Activated T-cell treated with anti-CD3 and anti-CD28 coated beads, Interleukin-2, amount 50 U/mL, for 24 hours (primary cell): ENCODE measurements around the gene MOK.

Source experiments
- DNase-seq: peaks from one replicate; pipeline ENCODE4 v3.0.0-alpha.2; 2020
- H3K27ac Mint-ChIP-seq: 2 replicates; pipeline ENCODE4 v1.8.0; 2020; ENCODE audit warnings: mild to moderate bottlenecking, mixed read lengths
- H3K27me3 Mint-ChIP-seq: 2 replicates; pipeline ENCODE4 v1.8.0; 2020; ENCODE audit warnings: mixed read lengths
- H3K36me3 Mint-ChIP-seq: 2 replicates; pipeline ENCODE4 v1.8.0; 2020; ENCODE audit warnings: low read depth, mixed read lengths
- H3K4me1 Mint-ChIP-seq: 2 replicates; pipeline ENCODE4 v1.8.0; 2020; ENCODE audit warnings: low read depth, mixed read lengths
- H3K4me3 Mint-ChIP-seq: 2 replicates; pipeline ENCODE4 v1.8.0; 2020; ENCODE audit warnings: mild to moderate bottlenecking, moderate library complexity, mixed read lengths
- H3K9me3 Mint-ChIP-seq: 2 replicates; pipeline ENCODE4 v1.8.0; 2020; ENCODE audit warnings: mixed read lengths

Gene MOK

GRCh38 chr14:102282751-102283465 is 22.1 kb downstream of the MOK start:
- H3K36me3 Mint-ChIP-seq, result no peaks in the 10 kb centered on the region
- H3K27me3 Mint-ChIP-seq, result no peaks in the 10 kb centered on the region
- H3K4me1 Mint-ChIP-seq, result peaks cover 10% of the 10 kb centered on the region
- H3K4me3 Mint-ChIP-seq, result no peak overlapping the region
- no peaks in the 10 kb centered on the region for H3K9me3 Mint-ChIP-seq
- DNase-seq, result no peak
- no peak overlapping the region for H3K27ac Mint-ChIP-seq

DNA sequence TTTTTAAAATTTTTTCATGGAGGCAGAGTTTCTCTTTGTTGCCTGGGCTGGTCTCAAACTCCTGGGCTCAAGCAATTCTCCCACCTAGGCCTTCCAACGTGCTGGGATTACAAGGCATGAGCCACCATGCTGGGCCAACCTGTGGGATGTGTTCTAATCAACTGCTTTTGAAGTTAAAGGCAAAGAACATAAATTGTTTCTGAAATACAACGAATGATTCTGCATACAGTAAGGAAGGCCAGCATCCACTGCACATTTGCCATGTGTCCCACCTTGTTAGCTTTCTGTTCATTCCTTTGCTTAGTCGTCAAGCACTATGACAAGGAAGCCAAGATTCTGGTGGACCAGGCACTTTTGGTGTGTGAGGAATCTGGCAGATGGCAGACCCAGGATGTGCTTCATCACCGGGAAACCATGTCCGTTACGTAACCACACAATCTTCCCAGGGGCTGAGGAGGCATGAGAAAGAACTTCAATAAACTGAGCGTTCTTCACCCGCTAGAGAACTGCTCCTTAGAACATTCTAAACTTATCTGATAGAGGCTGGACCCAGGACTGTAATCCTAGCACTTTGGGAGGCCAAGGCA is 24.5 kb downstream of the MOK start:
- Mint-ChIP-seq H3K36me3 (no peaks in the 10 kb centered on the region), H3K4me3 (no peak overlapping the region), H3K9me3 (no peaks in the 10 kb centered on the region), H3K4me1 (peaks cover 10% of the 10 kb centered on the region), H3K27me3 (no peaks in the 10 kb centered on the region), H3K27ac (no peak overlapping the region)
- DNase-seq, result no peak

DNA sequence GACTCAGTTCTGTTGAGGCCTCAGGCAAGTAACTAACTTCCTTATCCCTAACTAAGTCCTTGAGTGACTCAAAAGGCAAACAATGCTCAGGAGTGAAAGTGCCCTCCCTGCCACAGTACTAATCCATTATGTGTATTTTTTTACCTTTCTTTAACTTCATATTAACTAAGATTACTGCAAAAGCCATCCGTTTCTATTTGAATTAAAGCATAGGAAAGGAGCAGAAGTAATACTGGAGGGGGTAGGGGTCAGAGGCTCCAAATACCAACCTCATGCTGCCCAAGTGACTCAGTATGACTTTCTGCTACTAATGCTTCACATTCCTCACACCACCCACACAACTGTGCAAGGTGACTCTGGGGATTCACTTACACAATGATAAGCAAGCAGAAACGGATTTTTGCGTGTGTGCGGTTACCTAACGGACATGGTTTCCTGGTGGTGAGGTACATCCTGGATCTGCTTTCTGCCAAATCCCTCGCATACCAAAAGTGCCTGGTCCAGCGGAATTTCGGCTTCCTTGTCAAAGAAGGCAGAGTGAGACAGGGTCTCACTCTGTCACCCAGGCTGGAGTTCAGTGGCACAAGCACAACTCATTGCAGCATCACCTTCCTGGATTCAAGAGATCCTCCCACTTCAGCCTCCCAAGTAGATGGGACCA is 25.1 kb downstream of the MOK start:
- no peak overlapping the region for H3K27ac Mint-ChIP-seq
- no peak for DNase-seq
- peaks cover 10% of the 10 kb centered on the region for H3K4me1 Mint-ChIP-seq
- H3K4me3 Mint-ChIP-seq, result no peak overlapping the region
- H3K27me3 Mint-ChIP-seq, result no peaks in the 10 kb centered on the region
- no peaks in the 10 kb centered on the region for H3K36me3 Mint-ChIP-seq
- H3K9me3 Mint-ChIP-seq, result no peaks in the 10 kb centered on the region

GRCh38 chr14:102279282-102279681 is 25.7 kb downstream of the MOK start:
- Mint-ChIP-seq H3K4me3 (no peak overlapping the region), H3K27ac (no peak overlapping the region), H3K4me1 (peaks cover 10% of the 10 kb centered on the region), H3K36me3 (no peaks in the 10 kb centered on the region), H3K9me3 (no peaks in the 10 kb centered on the region), H3K27me3 (no peaks in the 10 kb centered on the region)
- DNase-seq, result no peak

DNA sequence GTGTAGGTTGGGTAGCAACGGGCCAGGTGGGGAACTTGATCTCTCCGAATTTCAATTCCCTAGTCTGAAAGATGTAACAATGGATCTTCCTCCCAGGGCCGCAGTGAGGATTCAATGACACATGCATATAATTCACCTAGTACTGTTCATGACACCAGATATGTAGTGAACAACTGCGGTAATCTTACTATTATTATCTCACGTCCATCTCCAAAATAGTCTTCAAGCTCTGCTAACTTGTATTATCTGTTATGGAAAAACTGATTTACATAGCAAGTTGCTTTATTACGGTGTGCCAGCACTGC is 26.4 kb downstream of the MOK start:
- no peak for DNase-seq
- Mint-ChIP-seq H3K36me3 (no peaks in the 10 kb centered on the region), H3K27ac (no peak overlapping the region), H3K4me3 (no peak overlapping the region), H3K4me1 (peaks cover 10% of the 10 kb centered on the region), H3K27me3 (no peaks in the 10 kb centered on the region), H3K9me3 (no peaks in the 10 kb centered on the region)

DNA sequence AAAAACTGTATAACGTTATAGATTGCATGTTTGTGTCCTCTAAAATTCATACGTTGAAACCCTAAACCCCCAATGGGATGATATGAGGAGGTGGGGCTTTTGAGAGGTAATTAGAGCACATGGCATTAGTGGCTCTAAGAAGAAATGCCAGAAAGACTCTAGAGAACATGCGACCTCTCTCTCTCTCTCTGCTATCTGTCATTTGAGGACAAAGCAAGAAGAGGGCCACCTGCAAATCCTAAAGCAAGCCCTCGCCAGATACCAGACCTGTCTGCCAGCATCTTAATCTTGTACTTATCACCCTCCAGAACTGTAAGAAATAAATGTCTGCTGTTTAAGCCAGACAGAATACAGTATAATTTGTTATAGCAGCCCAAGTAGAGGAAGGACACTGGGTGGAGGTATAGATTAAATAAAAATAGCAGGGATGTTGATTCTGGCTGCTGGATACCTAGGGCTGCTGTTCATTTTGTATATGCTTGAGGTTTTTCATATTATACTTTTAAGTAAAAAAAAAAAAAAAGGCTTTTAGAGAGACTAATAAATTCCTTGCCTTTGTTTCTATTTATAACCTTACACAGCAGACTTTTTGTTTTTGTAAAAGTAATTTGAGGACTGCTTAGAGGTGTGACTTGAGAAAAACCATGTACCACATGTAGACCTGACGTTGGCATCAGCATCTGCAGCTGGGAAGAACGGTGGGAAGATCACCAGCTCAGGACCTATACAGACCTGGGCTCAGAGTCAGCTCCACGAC is 26.9 kb downstream of the MOK start:
- H3K4me3 Mint-ChIP-seq, result no peak overlapping the region
- peaks cover 10% of the 10 kb centered on the region for H3K4me1 Mint-ChIP-seq
- no peaks in the 10 kb centered on the region for H3K9me3 Mint-ChIP-seq
- no peaks in the 10 kb centered on the region for H3K36me3 Mint-ChIP-seq
- no peak overlapping the region for H3K27ac Mint-ChIP-seq
- DNase-seq, result no peak
- no peaks in the 10 kb centered on the region for H3K27me3 Mint-ChIP-seq

GRCh38 chr14:102275866-102276265 is 29.1 kb downstream of the MOK start:
- H3K9me3 Mint-ChIP-seq, result no peaks in the 10 kb centered on the region
- H3K27me3 Mint-ChIP-seq, result no peaks in the 10 kb centered on the region
- peaks cover 16% of the 10 kb centered on the region for H3K4me1 Mint-ChIP-seq
- H3K27ac Mint-ChIP-seq, result no peak overlapping the region
- no peak overlapping the region for H3K4me3 Mint-ChIP-seq
- no peaks in the 10 kb centered on the region for H3K36me3 Mint-ChIP-seq
- no peak for DNase-seq

- DNase-seq, result no peak
Observed at GRCh38 chr14:102272392-102272791, 32.6 kb downstream of the MOK start.

DNA sequence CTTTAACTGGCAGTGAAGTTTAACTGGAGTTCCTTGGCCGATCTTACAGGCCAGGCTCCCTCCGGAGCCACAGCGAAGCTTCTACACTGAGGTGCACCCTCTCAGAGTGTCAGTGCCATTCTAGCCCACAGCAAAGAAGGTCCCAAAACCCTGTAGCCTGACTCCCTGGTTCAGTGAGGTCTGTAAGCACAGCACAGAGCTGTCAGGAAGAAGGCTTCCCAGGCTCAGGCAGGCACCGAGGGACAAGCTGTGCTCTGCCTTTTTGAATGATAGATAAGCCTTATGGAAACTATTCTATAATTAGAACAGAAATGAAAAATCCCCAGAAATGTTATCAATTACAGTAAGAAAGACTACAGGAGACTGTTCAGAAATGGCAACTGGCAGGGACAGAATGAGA is 40.2 kb downstream of the MOK start:
- Mint-ChIP-seq H3K36me3 (no peaks in the 10 kb centered on the region), H3K9me3 (no peaks in the 10 kb centered on the region), H3K27me3 (no peaks in the 10 kb centered on the region), H3K27ac (no peak overlapping the region), H3K4me1 (no peaks in the 10 kb centered on the region), H3K4me3 (no peak overlapping the region)
- DNase-seq, result no peak

More at GRCh38 chr14:102272392-102272791, 32.6 kb downstream of the MOK start:
- no peaks in the 10 kb centered on the region for H3K9me3 Mint-ChIP-seq
- H3K27me3 Mint-ChIP-seq, result no peaks in the 10 kb centered on the region
- peaks cover 6% of the 10 kb centered on the region for H3K4me1 Mint-ChIP-seq
- H3K27ac Mint-ChIP-seq, result peak overlapping the region; percentile 27
- no peak overlapping the region for H3K4me3 Mint-ChIP-seq
- no peaks in the 10 kb centered on the region for H3K36me3 Mint-ChIP-seq

DNA sequence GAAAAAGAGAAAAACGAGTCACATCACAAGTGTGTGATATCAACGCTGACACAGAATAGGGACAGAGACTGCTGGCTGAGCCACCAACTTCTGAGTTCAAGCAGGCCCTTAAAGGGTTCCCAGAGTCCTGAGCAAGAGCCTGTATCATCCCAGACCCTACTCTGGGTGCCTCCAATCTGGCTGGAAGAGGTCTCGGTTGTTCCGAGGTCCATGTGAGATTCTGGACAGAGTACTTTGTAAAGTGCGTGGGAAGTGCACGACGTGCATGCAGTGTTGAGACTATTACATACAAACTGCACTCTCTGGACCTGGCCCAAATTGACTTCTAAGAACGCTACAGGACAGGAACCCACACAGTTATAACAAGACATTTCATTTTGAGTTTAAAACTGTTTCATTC is 40.6 kb downstream of the MOK start:
- no peak for DNase-seq
- no peaks in the 10 kb centered on the region for H3K27me3 Mint-ChIP-seq
- no peak overlapping the region for H3K4me3 Mint-ChIP-seq
- peak overlapping the region; percentile 10 for H3K27ac Mint-ChIP-seq
- no peaks in the 10 kb centered on the region for H3K9me3 Mint-ChIP-seq
- H3K36me3 Mint-ChIP-seq, result no peaks in the 10 kb centered on the region
- no peaks in the 10 kb centered on the region for H3K4me1 Mint-ChIP-seq

DNA sequence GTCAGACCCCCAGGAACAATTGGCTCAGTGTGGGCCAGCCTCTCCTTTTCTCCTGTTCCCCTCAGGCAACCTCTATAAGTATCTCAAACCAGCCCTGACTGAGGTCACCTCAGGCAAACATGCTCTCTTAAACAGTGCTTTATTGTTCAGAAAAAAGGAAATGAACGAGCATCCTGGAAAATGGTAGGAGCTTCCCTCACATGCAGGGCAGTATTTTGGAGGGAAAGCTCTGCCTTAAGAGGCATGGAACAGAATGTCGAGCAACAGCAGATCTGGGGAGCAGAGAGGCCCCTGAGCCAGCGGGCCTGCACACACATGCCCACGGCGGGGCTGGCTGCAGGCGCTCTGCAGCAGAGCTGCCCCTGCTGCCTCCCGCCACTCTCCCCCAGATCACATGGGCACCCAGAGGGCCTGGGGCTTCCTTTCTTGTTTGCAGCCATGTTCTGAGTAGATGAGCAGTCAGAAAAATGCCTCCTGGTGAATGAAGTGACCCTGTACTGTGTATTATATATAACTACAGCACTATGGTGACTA is 42.0 kb downstream of the MOK start:
- Mint-ChIP-seq H3K36me3 (no peaks in the 10 kb centered on the region), H3K9me3 (no peaks in the 10 kb centered on the region), H3K27ac (no peak overlapping the region), H3K4me1 (no peaks in the 10 kb centered on the region), H3K4me3 (no peak overlapping the region), H3K27me3 (no peaks in the 10 kb centered on the region)
- DNase-seq, result no peak

DNA sequence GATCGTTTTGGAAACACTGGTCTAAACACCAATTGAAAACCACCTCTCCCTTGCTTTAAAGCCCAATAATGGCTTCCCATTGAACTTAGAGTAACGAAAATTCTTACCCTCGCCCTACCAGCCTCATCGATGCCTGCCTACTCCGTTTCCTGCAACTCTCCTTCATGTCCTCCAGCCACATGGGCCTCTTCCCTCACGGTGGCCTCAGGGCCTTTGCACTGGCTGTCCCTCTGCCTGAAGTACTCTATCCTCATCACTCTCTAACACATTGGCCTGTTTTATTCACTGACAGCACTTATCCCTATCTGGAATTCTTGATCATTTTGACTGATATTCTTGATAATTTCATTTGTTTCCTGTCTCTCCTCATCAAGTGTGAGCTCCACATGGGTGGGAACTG is 46.8 kb downstream of the MOK start:
- no peak for DNase-seq
- Mint-ChIP-seq H3K36me3 (no peaks in the 10 kb centered on the region), H3K27me3 (no peaks in the 10 kb centered on the region), H3K4me3 (no peak overlapping the region), H3K9me3 (no peaks in the 10 kb centered on the region), H3K27ac (no peak overlapping the region), H3K4me1 (no peaks in the 10 kb centered on the region)

GRCh38 chr14:102256716-102257115 is 48.2 kb downstream of the MOK start:
- H3K27me3 Mint-ChIP-seq, result no peaks in the 10 kb centered on the region
- H3K27ac Mint-ChIP-seq, result no peak overlapping the region
- H3K4me1 Mint-ChIP-seq, result no peaks in the 10 kb centered on the region
- no peak overlapping the region for H3K4me3 Mint-ChIP-seq
- no peak for DNase-seq
- H3K36me3 Mint-ChIP-seq, result no peaks in the 10 kb centered on the region
- no peaks in the 10 kb centered on the region for H3K9me3 Mint-ChIP-seq

- Mint-ChIP-seq H3K27ac (no peak overlapping the region), H3K36me3 (no peaks in the 10 kb centered on the region), H3K27me3 (no peaks in the 10 kb centered on the region), H3K4me1 (no peaks in the 10 kb centered on the region), H3K4me3 (no peak overlapping the region), H3K9me3 (no peaks in the 10 kb centered on the region)
- no peak for DNase-seq
Observed at GRCh38 chr14:102255401-102256190, 49.4 kb downstream of the MOK start.
